ENCODE data around the gene LYPD6B. TPM values are rescaled to one million over a fixed set of nuclear protein-coding genes. Genes with fewer than 3 reads are reported as not detected.

The LYPD6B gene
- total RNA-seq, 2 experiments from 2014 or later = not detected

- H3K27ac Mint-ChIP-seq = no peak overlapping the region
- H3K27me3 Mint-ChIP-seq = peaks cover 11% of the 10 kb centered on the region
- H3K4me3 Mint-ChIP-seq = no peak overlapping the region
- H3K36me3 Mint-ChIP-seq (ENCODE audit: low read depth) = no peaks in the 10 kb centered on the region
- ChIA-PET POLR2A (no interaction called here), CTCF (no interaction called here)
- no peak for TF ChIP-seq CTCF (IDR thresholded peaks at IDR 0.05)
- intact Hi-C loops (cut with micrococcal nuclease) = no loop called here
- DNase-seq = no peak
- H3K4me1 Mint-ChIP-seq (ENCODE audit: low read depth) = no peaks in the 10 kb centered on the region
- no peak for ATAC-seq
- no peaks in the 10 kb centered on the region for H3K9me3 Mint-ChIP-seq
These were observed 90.9 kb downstream of the LYPD6B start for GRCh38 chr2:149129433-149129832.

GRCh38 chr2:149132339-149132738 is 93.8 kb downstream of the LYPD6B start:
- Mint-ChIP-seq H3K9me3 (no peaks in the 10 kb centered on the region), H3K36me3 (ENCODE audit: low read depth) (no peaks in the 10 kb centered on the region), H3K27me3 (peaks cover 7% of the 10 kb centered on the region), H3K4me3 (no peak overlapping the region), H3K4me1 (ENCODE audit: low read depth) (no peaks in the 10 kb centered on the region), H3K27ac (no peak overlapping the region)
- no peak for TF ChIP-seq CTCF (IDR thresholded peaks at IDR 0.05)
- ChIA-PET CTCF (no interaction called here), POLR2A (no interaction called here)
- DNase-seq = no peak
- intact Hi-C loops (cut with micrococcal nuclease) = no loop called here
- ATAC-seq = no peak

GRCh38 chr2:149132901-149133300 is 94.4 kb downstream of the LYPD6B start:
- Mint-ChIP-seq H3K4me1 (ENCODE audit: low read depth) (no peaks in the 10 kb centered on the region), H3K36me3 (ENCODE audit: low read depth) (no peaks in the 10 kb centered on the region), H3K9me3 (no peaks in the 10 kb centered on the region), H3K27ac (no peak overlapping the region), H3K4me3 (no peak overlapping the region), H3K27me3 (peaks cover 5% of the 10 kb centered on the region)
- no peak for TF ChIP-seq CTCF (IDR thresholded peaks at IDR 0.05)
- ChIA-PET CTCF (no interaction called here), POLR2A (no interaction called here)
- DNase-seq (no peak), ATAC-seq (no peak)
- intact Hi-C loops (cut with micrococcal nuclease) = no loop called here

GRCh38 chr2:149134335-149134923 is 95.9 kb downstream of the LYPD6B start:
- no peaks in the 10 kb centered on the region for H3K4me1 Mint-ChIP-seq (ENCODE audit: low read depth)
- H3K27me3 Mint-ChIP-seq = peaks cover 5% of the 10 kb centered on the region
- CTCF ChIA-PET = no interaction called here

GRCh38 chr2:149136111-149136510 is 97.6 kb downstream of the LYPD6B start:
- no peaks in the 10 kb centered on the region for H3K9me3 Mint-ChIP-seq
- H3K4me1 Mint-ChIP-seq (ENCODE audit: low read depth) = no peaks in the 10 kb centered on the region
- CTCF ChIA-PET = interaction anchor here (1.2 to 1.4 kb wide), 2 partner anchors 16 to 119 kb away, joined by 3 to 5 read pairs; no protein-coding TSS in a partner anchor
- no peak overlapping the region for H3K4me3 Mint-ChIP-seq
- DNase-seq = no peak
- no peak overlapping the region for H3K27ac Mint-ChIP-seq
- TF ChIP-seq CTCF (IDR thresholded peaks at IDR 0.05) = no peak
- no peaks in the 10 kb centered on the region for H3K36me3 Mint-ChIP-seq (ENCODE audit: low read depth)
- POLR2A ChIA-PET = no interaction called here
- intact Hi-C loops (cut with micrococcal nuclease) = no loop called here
- peaks cover 2% of the 10 kb centered on the region for H3K27me3 Mint-ChIP-seq
- no peak for ATAC-seq

More at GRCh38 chr2:149134335-149134923, 95.9 kb downstream of the LYPD6B start:
- POLR2A ChIA-PET = no interaction called here
- no peak for TF ChIP-seq CTCF (IDR thresholded peaks at IDR 0.05)
- no peak overlapping the region for H3K27ac Mint-ChIP-seq
- DNase-seq (no peak), ATAC-seq (no peak)
- no peak overlapping the region for H3K4me3 Mint-ChIP-seq
- H3K36me3 Mint-ChIP-seq (ENCODE audit: low read depth) = no peaks in the 10 kb centered on the region
- no peaks in the 10 kb centered on the region for H3K9me3 Mint-ChIP-seq
- intact Hi-C loops (cut with micrococcal nuclease) = no loop called here

All from activated CD8-positive, alpha-beta T cell treated with anti-CD3 and anti-CD28 coated beads for 36 hours (primary cell).